Neuron (in vitro differentiated cells): ENCODE data around the gene PIAS1.
"Not testable (repeated sequence)": the region's sequence is repeated elsewhere in the genome, so short reads cannot be mapped to it uniquely, and the experiment has no call there.

Experiments used
- H2AFZ ChIP-seq: one replicate; pipeline ENCODE4 v1.6.1; 2013; ENCODE audit warnings: low read depth, mild to moderate bottlenecking, inconsistent platforms, low read length, moderate library complexity
- H3K27me3 ChIP-seq: one replicate; pipeline ENCODE4 v1.6.1; 2013; ENCODE audit warnings: low read length; ENCODE audit not compliant: insufficient read depth
- H3K36me3 ChIP-seq: one replicate; pipeline ENCODE4 v1.6.1; 2013; ENCODE audit warnings: low read length; ENCODE audit not compliant: insufficient read depth
- H3K4me1 ChIP-seq: one replicate; pipeline ENCODE4 v1.6.1; 2013; ENCODE audit warnings: low read length; ENCODE audit not compliant: insufficient read depth
- H3K4me3 ChIP-seq: 2 replicates; pipeline ENCODE4 v1.5.1; 2013; ENCODE audit warnings: mild to moderate bottlenecking, low read length, moderate library complexity
- H3K9me3 ChIP-seq: one replicate; pipeline ENCODE4 v1.6.1; 2013; ENCODE audit warnings: low read length

Gene PIAS1

GRCh38 chr15:68231102-68231818 lies 177.1 kb downstream of the PIAS1 start:
- Histone ChIP-seq H2AFZ (no peak overlapping the region), H3K9me3 (no peaks in the 10 kb centered on the region), H3K4me1 (peaks cover 16% of the 10 kb centered on the region), H3K4me3 (no peak overlapping the region), H3K36me3 (no peaks in the 10 kb centered on the region), H3K27me3 (no peaks in the 10 kb centered on the region)

- no peak overlapping the region for H2AFZ ChIP-seq
- no peaks in the 10 kb centered on the region for H3K27me3 ChIP-seq
- H3K9me3 ChIP-seq, result no peaks in the 10 kb centered on the region
- H3K4me1 ChIP-seq, result peaks cover 16% of the 10 kb centered on the region
- H3K4me3 ChIP-seq, result no peak overlapping the region
- H3K36me3 ChIP-seq, result no peaks in the 10 kb centered on the region
Observed at GRCh38 chr15:68232449-68232848, 178.3 kb downstream of the PIAS1 start.

- Histone ChIP-seq H3K27me3 (no peaks in the 10 kb centered on the region), H3K4me1 (peaks cover 13% of the 10 kb centered on the region), H3K9me3 (no peaks in the 10 kb centered on the region), H2AFZ (no peak overlapping the region), H3K36me3 (no peaks in the 10 kb centered on the region), H3K4me3 (no peak overlapping the region)
Observed at GRCh38 chr15:68232937-68233336, 178.8 kb downstream of the PIAS1 start.

GRCh38 chr15:68234060-68234459 lies 179.9 kb downstream of the PIAS1 start:
- Histone ChIP-seq H2AFZ (no peak overlapping the region), H3K4me3 (no peak overlapping the region), H3K4me1 (peaks cover 3% of the 10 kb centered on the region), H3K27me3 (no peaks in the 10 kb centered on the region), H3K36me3 (no peaks in the 10 kb centered on the region), H3K9me3 (no peaks in the 10 kb centered on the region)

DNA sequence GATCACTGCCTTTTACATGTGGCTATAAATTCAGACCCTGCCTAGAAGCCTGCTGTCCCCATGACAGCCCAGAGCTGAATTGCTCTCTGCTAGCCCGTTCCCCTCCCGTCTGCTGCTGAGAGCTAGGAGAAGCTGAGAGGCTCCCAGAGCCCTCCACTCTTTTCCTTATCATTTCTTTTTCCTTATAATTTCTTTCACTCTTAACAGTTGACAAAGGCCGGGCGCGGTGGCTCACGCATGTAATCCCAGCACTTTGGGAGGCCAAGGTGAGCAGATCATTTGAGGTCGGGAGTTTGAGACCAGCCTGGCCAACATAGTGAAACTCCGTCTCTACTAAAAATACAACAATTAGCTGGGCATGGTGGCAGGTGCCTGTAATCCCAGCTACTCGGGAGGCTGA lies 180.4 kb downstream of the PIAS1 start:
- H3K36me3 ChIP-seq, H3K27me3 ChIP-seq, H3K4me3 ChIP-seq, H3K9me3 ChIP-seq, H2AFZ ChIP-seq, H3K4me1 ChIP-seq: not testable (repeated sequence)

DNA sequence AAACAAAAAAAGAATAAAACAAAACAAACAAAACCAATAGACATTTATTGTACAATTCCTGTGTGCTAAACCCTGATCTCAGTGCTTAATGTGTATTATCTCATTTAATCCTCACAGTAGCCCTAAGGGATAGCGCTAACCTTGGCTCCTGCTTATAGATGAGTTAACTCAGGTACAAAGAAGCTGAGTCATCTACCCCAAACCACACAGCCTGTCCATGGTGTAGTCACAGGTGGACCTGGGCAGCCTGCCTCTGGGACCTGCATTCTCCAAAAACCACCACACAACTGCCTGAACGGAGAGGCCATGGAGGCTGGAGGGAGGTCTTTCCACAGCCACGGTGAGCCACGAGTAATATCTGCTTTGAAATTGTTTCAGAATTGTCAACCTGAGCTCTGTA lies 180.9 kb downstream of the PIAS1 start:
- H3K4me1 ChIP-seq, result peaks cover 3% of the 10 kb centered on the region
- no peaks in the 10 kb centered on the region for H3K36me3 ChIP-seq
- no peak overlapping the region for H3K4me3 ChIP-seq
- H3K27me3 ChIP-seq, result no peaks in the 10 kb centered on the region
- H3K9me3 ChIP-seq, result no peaks in the 10 kb centered on the region
- H2AFZ ChIP-seq, result no peak overlapping the region

DNA sequence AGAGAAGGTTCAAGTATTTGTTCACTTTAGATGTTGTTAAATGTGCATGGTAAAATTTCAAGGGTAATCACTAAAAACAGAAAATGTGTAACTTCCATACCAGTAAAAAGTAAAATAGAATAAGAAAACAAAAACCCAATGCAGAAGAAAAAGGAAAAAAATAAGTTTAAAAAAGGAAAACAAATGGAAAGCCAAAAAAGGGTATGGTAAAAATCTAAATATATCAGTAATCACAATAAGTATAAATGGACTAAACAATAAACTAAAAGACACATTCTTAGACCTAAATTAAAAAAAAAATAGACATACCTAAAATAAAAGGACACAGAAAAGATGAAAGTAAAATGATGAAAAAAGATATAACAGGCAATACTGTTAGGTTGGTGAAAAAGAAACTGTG lies 184.9 kb downstream of the PIAS1 start:
- no peaks in the 10 kb centered on the region for H3K27me3 ChIP-seq
- no peak overlapping the region for H3K4me3 ChIP-seq

DNA sequence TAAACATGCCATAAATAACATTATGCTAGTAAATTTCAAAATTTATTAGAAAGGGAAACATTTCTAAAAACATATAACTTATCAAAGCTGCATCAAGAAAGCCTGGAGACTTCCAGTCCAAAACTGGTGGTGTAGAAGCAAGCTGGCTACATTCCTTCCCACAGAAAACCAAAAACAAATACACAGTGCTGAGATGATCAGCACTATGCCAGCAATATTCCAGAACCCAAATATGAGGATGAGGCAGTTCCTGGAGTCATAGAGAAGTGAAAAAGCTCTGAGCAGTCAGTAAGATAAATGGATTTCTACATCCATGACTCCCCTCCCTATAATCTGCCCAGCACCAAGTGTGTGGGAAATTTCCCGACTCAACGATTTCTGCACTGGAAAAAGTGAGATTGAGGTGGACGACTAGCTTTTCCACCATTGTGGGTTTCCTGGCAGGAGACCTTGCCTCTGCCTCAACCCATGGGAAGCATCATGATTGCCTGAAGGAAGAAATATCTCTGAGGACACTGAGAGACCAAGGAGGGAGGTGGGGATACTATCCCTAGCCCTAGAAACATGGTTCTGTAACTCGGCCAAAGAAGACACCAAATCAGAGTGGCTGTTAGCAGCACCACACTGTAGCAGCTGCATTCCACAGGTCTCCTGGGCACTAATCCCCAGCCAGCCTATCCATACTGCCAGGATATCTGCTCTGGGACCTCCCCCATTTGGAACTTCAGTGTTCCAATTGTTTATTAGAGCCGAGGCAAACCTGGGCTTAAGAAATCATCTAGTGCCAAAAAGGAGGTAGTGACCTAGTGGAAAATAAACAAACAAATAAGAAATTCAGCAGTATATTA lies 187.2 kb downstream of the PIAS1 start:
- H3K9me3 ChIP-seq, result no peaks in the 10 kb centered on the region
- no peaks in the 10 kb centered on the region for H3K27me3 ChIP-seq
- no peak overlapping the region for H2AFZ ChIP-seq
- H3K36me3 ChIP-seq, result no peaks in the 10 kb centered on the region
- no peaks in the 10 kb centered on the region for H3K4me1 ChIP-seq
- H3K4me3 ChIP-seq, result no peak overlapping the region

More for the DNA sequence above, 184.9 kb downstream of the PIAS1 start:
- Histone ChIP-seq H2AFZ (no peak overlapping the region), H3K9me3 (no peaks in the 10 kb centered on the region), H3K4me1 (no peaks in the 10 kb centered on the region), H3K36me3 (no peaks in the 10 kb centered on the region)
